ENCODE measurements around the gene WNT7B. TPM values are rescaled to one million over a fixed set of nuclear protein-coding genes. Genes with fewer than 3 reads are reported as not detected.

The WNT7B gene
- total RNA-seq, 4 donors from 2014 or later: 18.7 to 54.4 (median 44.1) TPM

DNA sequence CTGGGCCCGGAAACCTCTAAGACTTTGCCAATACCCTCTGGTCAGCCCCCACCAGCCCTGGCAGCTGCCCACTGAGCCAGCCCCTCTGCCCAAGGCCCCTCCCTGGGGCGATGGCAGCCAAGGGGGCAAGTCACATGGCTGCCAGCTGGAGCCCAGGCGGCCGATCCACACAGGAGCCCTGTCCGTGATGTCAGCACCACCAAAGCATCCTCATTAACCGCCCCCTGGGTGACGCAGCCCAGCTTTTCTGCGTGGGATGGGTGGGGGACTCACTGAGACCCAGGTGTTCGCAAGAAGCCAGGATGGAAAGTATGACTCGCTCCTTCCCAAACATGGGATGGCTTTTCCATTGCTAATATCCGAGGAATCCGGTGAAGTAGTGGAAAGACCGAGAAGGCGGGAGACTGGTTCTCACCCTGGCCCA, 46.6 kb upstream of the WNT7B start:
- Histone ChIP-seq H3K27me3 (no peaks in the 10 kb centered on the region), H3K4me3 (no peak overlapping the region), H3K27ac (no peak overlapping the region), H3K9me3 (no peaks in the 10 kb centered on the region), H3K36me3 (no peaks in the 10 kb centered on the region), H3K4me1 (peaks cover 18% of the 10 kb centered on the region)
- TF ChIP-seq POLR2A (IDR thresholded peaks at IDR 0.05): no peak
- TF ChIP-seq, protein P1, sequence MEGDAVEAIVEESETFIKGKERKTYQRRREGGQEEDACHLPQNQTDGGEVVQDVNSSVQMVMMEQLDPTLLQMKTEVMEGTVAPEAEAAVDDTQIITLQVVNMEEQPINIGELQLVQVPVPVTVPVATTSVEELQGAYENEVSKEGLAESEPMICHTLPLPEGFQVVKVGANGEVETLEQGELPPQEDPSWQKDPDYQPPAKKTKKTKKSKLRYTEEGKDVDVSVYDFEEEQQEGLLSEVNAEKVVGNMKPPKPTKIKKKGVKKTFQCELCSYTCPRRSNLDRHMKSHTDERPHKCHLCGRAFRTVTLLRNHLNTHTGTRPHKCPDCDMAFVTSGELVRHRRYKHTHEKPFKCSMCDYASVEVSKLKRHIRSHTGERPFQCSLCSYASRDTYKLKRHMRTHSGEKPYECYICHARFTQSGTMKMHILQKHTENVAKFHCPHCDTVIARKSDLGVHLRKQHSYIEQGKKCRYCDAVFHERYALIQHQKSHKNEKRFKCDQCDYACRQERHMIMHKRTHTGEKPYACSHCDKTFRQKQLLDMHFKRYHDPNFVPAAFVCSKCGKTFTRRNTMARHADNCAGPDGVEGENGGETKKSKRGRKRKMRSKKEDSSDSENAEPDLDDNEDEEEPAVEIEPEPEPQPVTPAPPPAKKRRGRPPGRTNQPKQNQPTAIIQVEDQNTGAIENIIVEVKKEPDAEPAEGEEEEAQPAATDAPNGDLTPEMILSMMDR (IDR thresholded peaks at IDR 0.05): no peak
- no peak for TF ChIP-seq POLR2AphosphoS5 (IDR thresholded peaks at IDR 0.05)
- peak; percentile 61 to 71 for DNase-seq (ENCODE audit: low spot score in 2 of 2)
- WGBS: 89% methylated on average over 9 of the region's 14 CpGs

DNA sequence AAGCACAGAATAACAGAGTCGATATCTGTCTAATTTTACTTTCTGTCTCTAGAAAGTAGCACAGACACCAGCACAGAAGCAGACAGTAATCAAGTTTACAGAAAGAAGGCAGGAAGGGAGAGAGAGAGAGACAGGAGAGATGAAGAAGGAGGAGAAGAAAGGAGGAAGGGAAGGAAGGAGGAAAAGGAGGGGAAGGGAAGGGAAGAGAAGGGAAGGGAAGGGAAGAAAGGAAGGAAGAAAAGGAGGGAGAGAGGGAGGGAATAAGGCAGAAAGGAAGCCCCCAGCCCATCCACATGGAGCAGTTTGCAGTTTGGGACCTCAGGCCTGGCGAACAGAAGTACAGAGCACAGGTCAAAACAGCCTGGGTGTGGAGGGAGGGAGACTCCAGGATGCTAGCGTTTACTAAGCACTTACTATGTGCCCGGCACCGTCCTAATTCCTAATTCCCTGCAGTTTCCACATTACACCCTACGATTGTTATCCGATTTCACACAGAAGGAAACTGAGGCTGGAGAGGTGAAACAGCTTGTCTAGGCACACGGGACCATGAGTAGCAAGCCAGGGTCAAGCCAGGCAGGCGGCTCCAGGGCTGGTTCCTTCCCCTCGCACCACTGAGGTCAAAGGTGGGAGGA, 46.0 kb upstream of the WNT7B start:
- no peak for TF ChIP-seq POLR2A (IDR thresholded peaks at IDR 0.05)
- no peak for TF ChIP-seq POLR2AphosphoS5 (IDR thresholded peaks at IDR 0.05)
- no peak for TF ChIP-seq EP300 (IDR thresholded peaks at IDR 0.05)
- TF ChIP-seq, protein P1 (IDR thresholded peaks at IDR 0.05): no peak
- peaks cover 18% of the 10 kb centered on the region for H3K4me1 ChIP-seq
- no peaks in the 10 kb centered on the region for H3K36me3 ChIP-seq
- no peaks in the 10 kb centered on the region for H3K27me3 ChIP-seq
- no peak for DNase-seq (ENCODE audit: low spot score in 2 of 2)
- no peak overlapping the region for H3K4me3 ChIP-seq
- 88% methylated on average over 8 of the region's 10 CpGs for WGBS
- no peak overlapping the region for H3K27ac ChIP-seq
- H3K9me3 ChIP-seq: no peaks in the 10 kb centered on the region

DNA sequence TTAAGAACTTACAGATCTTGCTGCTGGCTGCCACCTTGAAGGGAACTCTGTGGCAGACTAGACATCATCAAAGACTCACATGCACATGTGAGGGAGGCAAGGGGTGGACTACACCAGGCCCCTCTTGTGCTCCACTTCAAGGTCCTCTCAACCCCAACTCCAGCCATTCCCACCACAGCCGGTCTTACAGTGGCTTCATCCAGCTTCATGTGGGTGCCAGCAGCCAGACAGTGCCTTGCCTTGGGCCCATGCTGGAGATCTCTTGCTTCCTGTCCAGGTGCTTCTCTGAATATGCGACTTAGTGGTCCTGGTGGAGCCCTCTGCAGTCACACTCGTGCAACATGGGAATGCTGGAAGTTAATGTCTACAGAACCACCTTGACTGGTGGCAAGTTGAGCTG, 44.6 kb upstream of the WNT7B start:
- WGBS: 93% methylated on average over 3 of the region's 3 CpGs
- TF ChIP-seq, protein P1 (IDR thresholded peaks at IDR 0.05): no peak
- TF ChIP-seq EP300 (IDR thresholded peaks at IDR 0.05) (no peak), POLR2AphosphoS5 (IDR thresholded peaks at IDR 0.05) (no peak), POLR2A (IDR thresholded peaks at IDR 0.05) (no peak)
- Histone ChIP-seq H3K27me3 (no peaks in the 10 kb centered on the region), H3K36me3 (no peaks in the 10 kb centered on the region), H3K4me1 (peaks cover 3% of the 10 kb centered on the region), H3K4me3 (no peak overlapping the region), H3K27ac (no peak overlapping the region), H3K9me3 (no peaks in the 10 kb centered on the region)
- peak; percentile 38 to 51 for DNase-seq (ENCODE audit: low spot score in 2 of 2)

DNA sequence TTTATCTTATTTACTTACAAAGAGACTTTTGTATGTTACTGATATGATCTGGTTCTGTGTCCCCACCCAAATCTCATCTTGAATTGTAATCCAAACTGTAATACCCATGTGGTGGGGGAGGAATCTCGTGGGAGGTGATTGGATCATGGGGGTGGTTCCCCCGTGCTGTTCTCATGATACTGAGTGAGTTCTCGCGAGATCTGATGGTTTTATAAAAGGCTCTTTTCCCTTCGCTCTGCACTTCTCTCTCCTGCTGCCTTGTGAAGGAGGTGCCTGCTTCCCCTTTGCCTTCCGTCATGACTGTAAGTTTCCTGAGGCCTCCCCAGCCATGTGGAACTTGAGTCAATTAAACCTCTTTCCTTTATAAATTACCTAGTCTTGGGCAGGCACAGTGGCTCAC, 42.4 kb upstream of the WNT7B start:
- Histone ChIP-seq H3K36me3 (no peaks in the 10 kb centered on the region), H3K27me3 (no peaks in the 10 kb centered on the region), H3K9me3 (no peaks in the 10 kb centered on the region), H3K4me1 (peaks cover 14% of the 10 kb centered on the region), H3K4me3 (no peak overlapping the region), H3K27ac (no peak overlapping the region)
- TF ChIP-seq, protein P1 (IDR thresholded peaks at IDR 0.05): no peak
- TF ChIP-seq EP300 (IDR thresholded peaks at IDR 0.05) (no peak), POLR2A (IDR thresholded peaks at IDR 0.05) (no peak), POLR2AphosphoS5 (IDR thresholded peaks at IDR 0.05) (no peak)
- 86% methylated on average over 6 of the region's 6 CpGs for WGBS
- DNase-seq (ENCODE audit: low spot score in 2 of 2): peak; percentile 27 to 32

DNA sequence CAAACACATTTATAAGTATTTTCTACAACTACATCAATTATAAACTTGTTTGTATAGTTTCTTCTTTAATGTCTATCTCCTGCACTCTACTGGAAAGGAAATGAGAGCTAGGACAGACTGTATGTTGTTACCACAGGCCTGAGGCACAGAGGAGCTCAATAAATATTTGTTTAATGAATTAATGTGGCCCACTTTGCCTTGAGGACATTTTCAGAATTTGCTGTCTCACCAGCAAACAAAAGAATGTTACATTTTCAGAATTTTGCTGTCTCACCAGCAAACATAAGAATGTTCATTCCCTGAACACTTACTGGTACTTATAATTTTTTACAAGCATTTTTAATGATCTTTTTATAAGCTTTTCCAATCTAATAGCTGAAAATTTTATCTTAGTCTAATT, 41.9 kb upstream of the WNT7B start:
- H3K4me3 ChIP-seq: no peak overlapping the region
- no peaks in the 10 kb centered on the region for H3K36me3 ChIP-seq
- peaks cover 18% of the 10 kb centered on the region for H3K4me1 ChIP-seq
- TF ChIP-seq EP300 (IDR thresholded peaks at IDR 0.05): no peak
- TF ChIP-seq POLR2A (IDR thresholded peaks at IDR 0.05): no peak
- TF ChIP-seq POLR2AphosphoS5 (IDR thresholded peaks at IDR 0.05): no peak
- TF ChIP-seq, protein P1 (IDR thresholded peaks at IDR 0.05): no peak
- H3K27ac ChIP-seq: no peak overlapping the region
- no peak for DNase-seq (ENCODE audit: low spot score in 2 of 2)
- H3K27me3 ChIP-seq: no peaks in the 10 kb centered on the region
- no peaks in the 10 kb centered on the region for H3K9me3 ChIP-seq

Data from suprapubic skin (tissue), 4 donors.